Motor neuron (in vitro differentiated cells): ENCODE data around the gene CACNB3. TPM values are rescaled to one million over a fixed set of nuclear protein-coding genes. Genes with fewer than 3 reads are reported as not detected.
"Not testable (repeated sequence)": the region's sequence is repeated elsewhere in the genome, so short reads cannot be mapped to it uniquely, and the experiment has no call there.

Experiments used
- ATAC-seq, 8 experiments: fragments of 200-7000 bp; cut with Tn5 transposase; replicated peaks in 6 of 8; 2 replicates each; pipeline ENCODE4 v1.8.0; 2021; ENCODE audit warnings: mild to moderate bottlenecking in 8 of 8, moderate library complexity in 8 of 8
- H3K27ac ChIP-seq, 2 donors: fragments of 250-450 bp; sonication (Bioruptor Pico); 2 replicates each; pipeline ENCODE4 v1.9.0; 2021; ENCODE audit warnings: antibody characterized with exemption in 2 of 2, mild to moderate bottlenecking in 2 of 2, moderate library complexity in 1 of 2
- H3K4me1 ChIP-seq, 2 donors: fragments of 250-450 bp; sonication (Bioruptor Pico); replicated peaks in 1 of 2; 2 replicates each; pipeline ENCODE4 v1.6.1; 2021; ENCODE audit warnings: antibody characterized with exemption in 2 of 2, mild to moderate bottlenecking in 2 of 2, moderate library complexity in 1 of 2
- H3K4me3 ChIP-seq, 5 donors: fragments of 250-450 bp; sonication (Bioruptor Pico); 2 replicates each; pipeline ENCODE4 v1.9.0; 2021; ENCODE audit warnings: antibody characterized with exemption in 5 of 5, mild to moderate bottlenecking in 5 of 5, moderate library complexity in 4 of 5
- WGBS, 10 experiments: fragments of 450-650 bp; shearing (Covaris generic); methylation state at CpG; one replicate each; pipeline ENCODE4 v1.0.0; 2022; 5-methylcytosine and 5-hydroxymethylcytosine counted together
- in situ Hi-C, 9 experiments: fragments of 400-800 bp; cut with MboI; loops; one replicate each; pipeline ENCODE4 v1.15.0; 2021; ENCODE audit warnings: low sequenced_read_pairs in 9 of 9, low pct_unique_long_range_greater_than_20kb in 2 of 9; ENCODE audit not compliant: unreplicated experiment in 9 of 9
- total RNA-seq, 8 experiments: library from RNA; unstranded; fragments of 300-600 nt; gene quantifications; 2 replicates each; pipeline versions ENCODE4 v1.2.3 to v1.2.4, GENCODE V29; 2022

The CACNB3 gene
- total RNA-seq, 8 experiments from 2014 or later, result 4.7 to 40.3 (median 37.7) TPM

GRCh38 chr12:48873096-48873495 lies 54.8 kb downstream of the CACNB3 start:
- in situ Hi-C loops, result no loop called here
- Histone ChIP-seq H3K4me1 (peaks cover 0 to 7% of the 10 kb centered on the region in 2 donors), H3K27ac (no peak overlapping the region), H3K4me3 (no peak overlapping the region)
- WGBS, 10 experiments, result 33 to 96% (median 68%) methylated on average over 1 to 4 of the region's 4 CpGs
- peak in 1 of 8 experiments; percentile 21 for ATAC-seq

GRCh38 chr12:48873534-48873933 lies 55.2 kb downstream of the CACNB3 start:
- ATAC-seq, H3K4me1 ChIP-seq, in situ Hi-C loops, H3K4me3 ChIP-seq, H3K27ac ChIP-seq: not testable (repeated sequence)
- 41 to 100% (median 86%) methylated on average over 2 to 8 of the region's 8 CpGs; no CpG with 5 or more reads in 1 of the 10 experiments for WGBS, 10 experiments

- Histone ChIP-seq H3K4me1 (peaks cover 0 to 7% of the 10 kb centered on the region in 2 donors), H3K4me3 (no peak overlapping the region), H3K27ac (no peak overlapping the region)
- WGBS, 10 experiments, result 75 to 100% (median 89%) methylated on average over 1 to 4 of the region's 4 CpGs; no CpG with 5 or more reads in 5 of the 10 experiments
- in situ Hi-C loops, result no loop called here
- peak in 1 of 8 experiments; percentile 70 for ATAC-seq
These were observed 57.7 kb downstream of the CACNB3 start for GRCh38 chr12:48875944-48876515.

Other genes starting within 250 kb of the CACNB3 start
- gene LALBA, start 248.4 kb upstream of the CACNB3 start, total RNA-seq, result under 1 TPM in 4 of 8 experiments, not detected in 4; 0.23 to 0.59 (median 0.31) TPM
- 10 to 100 TPM; 29.3 to 57.5 (median 41.8) TPM for gene KANSL2, start 136.3 kb upstream of the CACNB3 start, total RNA-seq
- 10 to 100 TPM; 29.5 to 58.5 (median 37.2) TPM for gene CCNT1, start 101.8 kb upstream of the CACNB3 start, total RNA-seq
- 10 to 100 TPM; 12.4 to 43.6 (median 20.0) TPM for gene ADCY6, start 29.4 kb upstream of the CACNB3 start, total RNA-seq
- 10 to 100 TPM; 31.8 to 94.8 (median 54.2) TPM for gene DDX23, start 33.7 kb downstream of the CACNB3 start, total RNA-seq
- 10 to 100 TPM in 2 of 8 experiments, 1 to 10 TPM in 6; 1.1 to 12.3 (median 5.7) TPM for gene RND1, start 47.4 kb downstream of the CACNB3 start, total RNA-seq
- gene FKBP11, start 107.0 kb downstream of the CACNB3 start, total RNA-seq, result 10 to 100 TPM in 3 of 8 experiments, 1 to 10 TPM in 5; 6.0 to 64.3 (median 7.9) TPM
- 100 to 1,000 TPM in 2 of 8 experiments, 10 to 100 TPM in 6; 48.8 to 124 (median 74.2) TPM for gene ARF3, start 139.0 kb downstream of the CACNB3 start, total RNA-seq
- gene WNT10B, start 153.2 kb downstream of the CACNB3 start, total RNA-seq, result 1 to 10 TPM in 3 of 8 experiments, under 1 TPM in 5; 0.22 to 2.2 (median 0.71) TPM
- gene WNT1, start 159.8 kb downstream of the CACNB3 start, total RNA-seq, result under 1 TPM in 2 of 8 experiments, not detected in 6; 0.21 to 0.71 TPM
- 1 to 10 TPM in 1 of 8 experiments, under 1 TPM in 7; 0.23 to 1.4 (median 0.57) TPM for gene DDN, start 180.9 kb downstream of the CACNB3 start, total RNA-seq
- gene PRKAG1, start 200.3 kb downstream of the CACNB3 start, total RNA-seq, result 100 to 1,000 TPM in 1 of 8 experiments, 10 to 100 TPM in 7; 39.2 to 106 (median 55.3) TPM
- 10 to 100 TPM; 11.7 to 96.4 (median 19.6) TPM for gene KMT2D, start 242.3 kb downstream of the CACNB3 start, total RNA-seq